ENCODE data around the gene NUP93.

DNA sequence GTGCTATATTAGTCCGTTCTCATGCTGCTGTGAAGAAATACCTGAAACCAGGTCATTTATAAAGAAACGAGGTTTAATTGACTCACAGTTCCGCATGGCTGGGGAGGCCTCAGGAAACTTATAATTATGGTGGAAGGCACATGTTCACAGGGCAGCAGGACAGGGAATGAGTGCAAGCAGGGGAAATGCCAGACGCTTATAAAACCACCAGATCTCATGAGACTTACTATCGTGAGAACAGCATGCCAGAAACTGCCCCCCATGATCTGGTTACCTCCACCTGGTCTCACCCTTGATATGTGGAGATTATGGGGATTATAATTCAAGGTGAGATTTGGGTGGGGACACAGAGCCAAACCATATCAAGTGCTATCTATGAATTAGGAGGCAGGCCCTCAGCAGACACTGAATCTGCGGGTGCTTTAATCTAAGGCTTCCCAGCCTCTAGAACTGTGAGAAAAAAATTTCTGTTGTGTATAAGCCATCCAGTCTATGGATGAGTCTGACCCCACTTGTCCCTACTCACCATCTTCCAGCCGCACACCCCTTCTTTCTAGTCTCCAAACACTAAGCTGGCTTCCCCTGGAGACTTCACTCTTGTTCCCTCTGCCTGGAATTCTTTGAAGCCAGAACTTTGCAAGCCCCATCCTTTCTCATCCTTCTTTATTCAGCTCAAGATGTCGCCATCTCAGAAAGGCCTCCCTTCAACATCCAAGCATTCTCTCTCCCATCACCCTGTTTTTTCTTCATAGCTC lies 772 bp upstream of the NUP93 start:
- TF ChIP-seq CTCF (IDR thresholded peaks at IDR 0.05 in 8 of 11, conservative IDR thresholded peaks at IDR 0.05 in 3 of 11) (no peak), POLR2A (IDR thresholded peaks at IDR 0.05) (no peak)

Measured in spleen (tissue), 7 donors.